Activated CD8-positive, alpha-beta T cell treated with anti-CD3 and anti-CD28 coated beads for 36 hours (primary cell): ENCODE results near the gene FBXL17. TPM values are rescaled to one million over a fixed set of nuclear protein-coding genes. Genes with fewer than 3 reads are reported as not detected.

Experiments
- ATAC-seq: fragments of 200-7000 bp; cut with Tn5 transposase; one replicate; pipeline ENCODE4 v1.10.0; 2021; ENCODE audit warnings: mild to moderate bottlenecking, moderate library complexity
- CTCF ChIA-PET: fragments of 350-600 bp; sonication (Branson Sonifier 250); formaldehyde crosslinking; loops from one replicate; lab custom pipeline; 2021; ENCODE audit warnings: antibody characterized with exemption; lab: Charles Lee
- POLR2A ChIA-PET: fragments of 350-600 bp; sonication (Branson Sonifier 250); formaldehyde crosslinking; loops from one replicate; lab custom pipeline; 2021; ENCODE audit warnings: antibody characterized with exemption; lab: Charles Lee
- DNase-seq: peaks from one replicate; pipeline ENCODE4 v3.0.0-alpha.2; 2020
- H3K27ac Mint-ChIP-seq: one replicate; pipeline ENCODE4 v1.8.0; 2021; ENCODE audit warnings: mild to moderate bottlenecking, mixed read lengths
- H3K27me3 Mint-ChIP-seq: one replicate; pipeline ENCODE4 v1.8.0; 2021; ENCODE audit warnings: mixed read lengths
- H3K36me3 Mint-ChIP-seq: one replicate; pipeline ENCODE4 v1.8.0; 2021; ENCODE audit warnings: low read depth, mixed read lengths
- H3K4me1 Mint-ChIP-seq: one replicate; pipeline ENCODE4 v1.8.0; 2021; ENCODE audit warnings: low read depth, mixed read lengths
- H3K4me3 Mint-ChIP-seq: one replicate; pipeline ENCODE4 v1.8.0; 2021; ENCODE audit warnings: mild to moderate bottlenecking, moderate library complexity, mixed read lengths
- H3K9me3 Mint-ChIP-seq: one replicate; pipeline ENCODE4 v1.8.0; 2021; ENCODE audit warnings: mixed read lengths
- intact Hi-C: fragments of 100-400 bp; cut with micrococcal nuclease; formaldehyde crosslinking; loops from one replicate; pipeline ENCODE4 v1.10.0; 2022
- total RNA-seq, 2 experiments: library from RNA; stranded (reverse); gene quantifications; one replicate each; pipeline ENCODE4 v1.2.3, GENCODE V29; 2021
- TF ChIP-seq, protein P1 (sequence below): fragments of 200-600 bp; IDR thresholded peaks from one replicate; pipeline ENCODE4 v1.8.0; 2022; ENCODE audit warnings: antibody characterized with exemption, mild to moderate bottlenecking

The FBXL17 gene
- total RNA-seq, 2 experiments from 2014 or later: 3.0 to 5.3 TPM

DNA sequence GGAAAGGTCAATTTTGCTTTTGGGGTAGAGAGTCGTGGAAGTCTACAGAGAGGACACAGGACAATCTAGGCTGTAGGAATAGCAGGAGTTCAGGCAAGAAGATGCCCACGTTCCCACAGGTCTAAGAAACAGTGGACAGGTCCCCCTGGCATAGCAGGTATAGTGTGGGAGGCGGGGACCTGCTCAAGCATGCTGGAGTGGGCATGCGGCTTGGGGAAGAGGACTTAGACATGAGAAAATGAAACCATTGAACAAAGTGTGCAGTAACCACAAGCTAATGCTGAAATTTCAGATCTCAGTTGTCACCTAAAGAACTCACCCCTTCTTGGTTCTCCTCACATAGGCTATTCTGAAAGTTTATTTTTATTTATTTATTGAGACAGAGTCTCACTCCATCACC is 568.3 kb downstream of the FBXL17 start:
- Mint-ChIP-seq H3K4me3 (no peak overlapping the region), H3K4me1 (no peaks in the 10 kb centered on the region), H3K36me3 (no peaks in the 10 kb centered on the region), H3K27ac (no peak overlapping the region), H3K9me3 (no peaks in the 10 kb centered on the region), H3K27me3 (peaks cover 6% of the 10 kb centered on the region)
- ChIA-PET CTCF (no interaction called here), POLR2A (no interaction called here)
- TF ChIP-seq, protein P1, sequence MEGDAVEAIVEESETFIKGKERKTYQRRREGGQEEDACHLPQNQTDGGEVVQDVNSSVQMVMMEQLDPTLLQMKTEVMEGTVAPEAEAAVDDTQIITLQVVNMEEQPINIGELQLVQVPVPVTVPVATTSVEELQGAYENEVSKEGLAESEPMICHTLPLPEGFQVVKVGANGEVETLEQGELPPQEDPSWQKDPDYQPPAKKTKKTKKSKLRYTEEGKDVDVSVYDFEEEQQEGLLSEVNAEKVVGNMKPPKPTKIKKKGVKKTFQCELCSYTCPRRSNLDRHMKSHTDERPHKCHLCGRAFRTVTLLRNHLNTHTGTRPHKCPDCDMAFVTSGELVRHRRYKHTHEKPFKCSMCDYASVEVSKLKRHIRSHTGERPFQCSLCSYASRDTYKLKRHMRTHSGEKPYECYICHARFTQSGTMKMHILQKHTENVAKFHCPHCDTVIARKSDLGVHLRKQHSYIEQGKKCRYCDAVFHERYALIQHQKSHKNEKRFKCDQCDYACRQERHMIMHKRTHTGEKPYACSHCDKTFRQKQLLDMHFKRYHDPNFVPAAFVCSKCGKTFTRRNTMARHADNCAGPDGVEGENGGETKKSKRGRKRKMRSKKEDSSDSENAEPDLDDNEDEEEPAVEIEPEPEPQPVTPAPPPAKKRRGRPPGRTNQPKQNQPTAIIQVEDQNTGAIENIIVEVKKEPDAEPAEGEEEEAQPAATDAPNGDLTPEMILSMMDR: no peak
- intact Hi-C loops: no loop called here
- ATAC-seq (no peak), DNase-seq (no peak)

- DNase-seq: no peak
- Mint-ChIP-seq H3K4me3 (no peak overlapping the region), H3K9me3 (no peaks in the 10 kb centered on the region), H3K36me3 (no peaks in the 10 kb centered on the region), H3K4me1 (no peaks in the 10 kb centered on the region), H3K27ac (no peak overlapping the region), H3K27me3 (peaks cover 6% of the 10 kb centered on the region)
- POLR2A ChIA-PET: no interaction called here
- TF ChIP-seq, protein P1: no peak
- intact Hi-C loops: no loop called here
- ATAC-seq: no peak
- CTCF ChIA-PET: no interaction called here
Observed at GRCh38 chr5:107812570-107813141, 569.2 kb downstream of the FBXL17 start.

DNA sequence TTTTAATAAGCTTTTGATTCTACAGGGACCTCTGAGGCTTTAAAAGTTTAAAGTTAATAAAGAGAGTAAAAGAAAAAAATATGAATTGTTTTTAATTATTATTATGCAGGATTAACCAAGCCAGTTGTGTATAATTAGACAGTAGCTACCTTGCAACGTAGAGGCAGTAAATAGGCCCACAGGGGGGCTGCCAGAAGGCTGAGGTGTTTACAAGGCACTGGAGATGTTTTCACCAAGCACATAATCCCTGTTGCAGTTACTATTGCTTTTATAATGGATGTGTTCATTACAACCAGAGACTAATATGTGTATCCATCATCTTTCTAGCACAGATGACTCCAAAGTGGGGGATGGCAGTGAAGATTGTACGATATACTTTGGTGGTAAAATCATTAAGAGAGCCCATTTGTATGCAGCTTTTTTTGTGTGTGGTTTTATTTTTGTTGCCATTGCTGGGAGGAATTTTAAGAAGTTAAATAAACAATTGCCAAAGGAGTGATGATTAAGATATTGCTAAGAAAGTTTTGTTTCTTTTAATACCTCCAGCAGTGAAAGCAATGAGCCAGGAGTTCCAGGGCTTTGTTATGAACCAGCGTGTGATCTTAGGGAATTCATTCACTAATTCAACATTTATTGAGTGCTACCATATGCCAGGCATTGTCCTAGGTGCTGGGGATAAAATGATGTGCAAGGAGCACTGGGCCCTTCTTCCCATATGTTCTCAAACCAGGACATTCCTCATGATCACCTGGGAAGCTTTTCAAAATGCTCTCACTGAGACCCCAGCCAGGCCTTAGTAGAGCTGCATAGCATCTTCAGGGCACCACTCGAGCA is 572.5 kb downstream of the FBXL17 start:
- POLR2A ChIA-PET: no interaction called here
- intact Hi-C loops: no loop called here
- Mint-ChIP-seq H3K36me3 (no peaks in the 10 kb centered on the region), H3K4me3 (no peak overlapping the region), H3K27me3 (peaks cover 3% of the 10 kb centered on the region), H3K9me3 (no peaks in the 10 kb centered on the region), H3K27ac (no peak overlapping the region), H3K4me1 (no peaks in the 10 kb centered on the region)
- CTCF ChIA-PET: no interaction called here
- TF ChIP-seq, protein P1: no peak
- ATAC-seq: no peak
- no peak for DNase-seq
